Psoas muscle (tissue), 8 donors: ENCODE measurements around the gene GALE. TPM values are rescaled to one million over a fixed set of nuclear protein-coding genes. Genes with fewer than 3 reads are reported as not detected.
"Not testable (repeated sequence)": the region's sequence is repeated elsewhere in the genome, so short reads cannot be mapped to it uniquely, and the experiment has no call there.

Experiments
- ATAC-seq, 4 donors: fragments of 200-7000 bp; cut with Tn5 transposase; one replicate each; pipeline ENCODE4 v1.9.1; 2020; ENCODE audit warnings: moderate library complexity in 3 of 4, mild to moderate bottlenecking in 2 of 4
- DNase-seq, 2 donors: peaks; one replicate each; pipeline ENCODE4 v3.0.0-alpha.2; 2020
- H3K27ac ChIP-seq: fragments of 200-600 bp; one replicate; pipeline ENCODE4 v1.8.0; 2022
- H3K27me3 ChIP-seq, 3 donors: fragments of 200-600 bp in 1 of 3; one replicate each; pipeline versions ENCODE4 v1.6.1 to v1.8.0; 2013 to 2022; ENCODE audit warnings: low read length in 2 of 3, mild to moderate bottlenecking in 2 of 3, moderate library complexity in 1 of 3; ENCODE audit not compliant: insufficient read depth in 3 of 3
- H3K36me3 ChIP-seq, 2 donors: fragments of 200-600 bp in 1 of 2; one replicate each; pipeline versions ENCODE4 v1.6.1 to v1.8.0; 2013 to 2022; ENCODE audit warnings: low read depth in 1 of 2, mild to moderate bottlenecking in 1 of 2, moderate library complexity in 1 of 2; ENCODE audit not compliant: insufficient read depth in 1 of 2
- H3K4me1 ChIP-seq: fragments of 200-600 bp; one replicate; pipeline ENCODE4 v1.8.0; 2022
- H3K4me3 ChIP-seq: fragments of 200-600 bp; one replicate; pipeline ENCODE4 v1.8.0; 2022; ENCODE audit warnings: mild to moderate bottlenecking
- H3K9me3 ChIP-seq: fragments of 200-600 bp; one replicate; pipeline ENCODE4 v1.8.0; 2022
- WGBS, 3 donors: extraction: QIAGEN DNeasy Blood & Tissue Kit; methylation state at CpG; one replicate each; pipeline versions ENCODE4 v1.1.6 to v1.1.7; 2013; 5-methylcytosine and 5-hydroxymethylcytosine counted together
- intact Hi-C, 2 donors: fragments of 100-400 bp; cut with DNase I; formaldehyde crosslinking; loops; one replicate each; pipeline versions ENCODE4 v1.11.0 to v1.14.2; 2022
- polyA plus RNA-seq, 3 donors: library from polyadenylated mRNA; stranded (reverse); fragments of 200-250 nt; gene quantifications; one replicate each; pipeline ENCODE4 v1.2.3, GENCODE V29; 2013
- total RNA-seq, 4 donors: library from RNA; stranded (reverse); fragmentation: NEBNext Ultra II Directional in 2 of 4; extraction: Animal tissue kit (Norgen Biotek cat#: 25700) in 2 of 4; gene quantifications; one replicate each; pipeline versions ENCODE4 v1.2.1 to v1.2.4, GENCODE V29; 2021 to 2023
- TF ChIP-seq, protein P1 (sequence below): fragments of 200-600 bp; IDR thresholded peaks from one replicate; pipeline ENCODE4 v1.8.0; 2022; ENCODE audit warnings: antibody characterized with exemption
- donor health status: healthy with polysubstance abuse.
- donor health status: DM: no; HTN: no; CAD: no; lungs with moderate emphysema.
- donor health status: Bipolar disorder and iron deficiency.
- donor health status: healthy.
- donor health status: DM: yes; HTN: yes; CAD: no.
- donor health status: DM: no; HTN: no; CAD: no.
- donor health status: DM: no; HTN: no; CAD: no.
- donor health status: DM: yes; HTN: yes; CAD: no.

Gene GALE
- total and polyA plus RNA-seq, 7 donors: 6.4 to 69.9 (median 7.7) TPM

- WGBS, 3 donors: 76 to 85% (median 83%) methylated on average over 1 of the region's 1 CpG
- DNase-seq (no peak), ATAC-seq (no peak)
- H3K36me3 ChIP-seq: no peaks in the 10 kb centered on the region
- peaks cover 15% of the 10 kb centered on the region for H3K4me1 ChIP-seq
- no peaks in the 10 kb centered on the region for H3K27me3 ChIP-seq
- H3K27ac ChIP-seq: no peak overlapping the region
- no peaks in the 10 kb centered on the region for H3K9me3 ChIP-seq
- TF ChIP-seq, protein P1, sequence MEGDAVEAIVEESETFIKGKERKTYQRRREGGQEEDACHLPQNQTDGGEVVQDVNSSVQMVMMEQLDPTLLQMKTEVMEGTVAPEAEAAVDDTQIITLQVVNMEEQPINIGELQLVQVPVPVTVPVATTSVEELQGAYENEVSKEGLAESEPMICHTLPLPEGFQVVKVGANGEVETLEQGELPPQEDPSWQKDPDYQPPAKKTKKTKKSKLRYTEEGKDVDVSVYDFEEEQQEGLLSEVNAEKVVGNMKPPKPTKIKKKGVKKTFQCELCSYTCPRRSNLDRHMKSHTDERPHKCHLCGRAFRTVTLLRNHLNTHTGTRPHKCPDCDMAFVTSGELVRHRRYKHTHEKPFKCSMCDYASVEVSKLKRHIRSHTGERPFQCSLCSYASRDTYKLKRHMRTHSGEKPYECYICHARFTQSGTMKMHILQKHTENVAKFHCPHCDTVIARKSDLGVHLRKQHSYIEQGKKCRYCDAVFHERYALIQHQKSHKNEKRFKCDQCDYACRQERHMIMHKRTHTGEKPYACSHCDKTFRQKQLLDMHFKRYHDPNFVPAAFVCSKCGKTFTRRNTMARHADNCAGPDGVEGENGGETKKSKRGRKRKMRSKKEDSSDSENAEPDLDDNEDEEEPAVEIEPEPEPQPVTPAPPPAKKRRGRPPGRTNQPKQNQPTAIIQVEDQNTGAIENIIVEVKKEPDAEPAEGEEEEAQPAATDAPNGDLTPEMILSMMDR: no peak
- H3K4me3 ChIP-seq: no peak overlapping the region
- intact Hi-C loops: no loop called here
Measured at GRCh38 chr1:23827717-23828116, 27.2 kb upstream of the GALE start.

GRCh38 chr1:23826590-23826989 is 26.0 kb upstream of the GALE start:
- H3K4me3 ChIP-seq, ATAC-seq, H3K27me3 ChIP-seq, H3K9me3 ChIP-seq, H3K36me3 ChIP-seq, H3K27ac ChIP-seq, intact Hi-C loops, DNase-seq: not testable (repeated sequence)
- H3K4me1 ChIP-seq: peaks cover 15% of the 10 kb centered on the region
- WGBS, 3 donors: 96 to 97% (median 96%) methylated on average over 13 of the region's 13 CpGs

DNA sequence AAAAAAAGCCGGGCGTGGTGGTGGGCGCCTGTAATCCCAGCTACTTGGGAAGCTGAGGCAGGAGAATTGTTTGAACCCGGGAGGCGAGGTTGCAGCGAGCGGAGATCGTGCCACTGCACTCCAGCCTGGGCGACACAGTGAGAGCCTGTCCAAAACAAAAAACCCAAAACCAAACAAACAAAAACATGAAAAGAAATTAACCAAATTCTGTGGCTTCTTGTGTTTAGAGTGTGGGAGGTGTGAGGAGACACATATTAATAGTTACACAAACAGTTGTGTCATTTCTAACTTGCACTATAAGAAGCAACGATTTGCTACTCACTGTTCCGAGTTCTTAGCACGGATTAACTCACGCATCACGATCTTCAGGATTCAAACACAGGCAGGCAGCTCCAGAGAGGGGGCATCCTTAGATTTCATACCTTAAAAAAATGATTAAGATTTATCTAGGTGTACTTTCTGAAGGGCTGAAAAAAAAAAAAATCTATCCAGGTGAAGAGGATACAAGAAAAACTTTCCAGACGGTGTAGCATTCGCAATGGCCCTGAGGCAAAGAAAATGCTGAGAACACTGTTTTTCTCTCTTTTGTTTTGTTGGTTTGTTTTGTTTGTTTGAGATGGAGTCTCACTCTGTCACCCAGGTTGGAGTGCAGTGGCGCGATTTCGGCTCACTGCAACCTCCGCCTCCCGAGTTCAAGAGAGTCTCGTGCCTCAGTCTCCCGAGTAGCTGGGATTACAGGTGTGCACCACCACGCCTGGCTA is 25.4 kb upstream of the GALE start:
- WGBS, 3 donors: 56 to 66% (median 60%) methylated on average over 23 to 24 of the region's 24 CpGs
- Histone ChIP-seq H3K4me1 (peaks cover 15% of the 10 kb centered on the region), H3K4me3 (peak overlapping the region; percentile 93), H3K27me3 (no peaks in the 10 kb centered on the region), H3K27ac (peak overlapping the region; percentile 97), H3K36me3 (no peaks in the 10 kb centered on the region), H3K9me3 (no peaks in the 10 kb centered on the region)
- ATAC-seq (peak in 2 of 4 donors; percentile 16 to 20), DNase-seq (no peak)
- TF ChIP-seq, protein P1: no peak
- intact Hi-C loops: no loop called here

DNA sequence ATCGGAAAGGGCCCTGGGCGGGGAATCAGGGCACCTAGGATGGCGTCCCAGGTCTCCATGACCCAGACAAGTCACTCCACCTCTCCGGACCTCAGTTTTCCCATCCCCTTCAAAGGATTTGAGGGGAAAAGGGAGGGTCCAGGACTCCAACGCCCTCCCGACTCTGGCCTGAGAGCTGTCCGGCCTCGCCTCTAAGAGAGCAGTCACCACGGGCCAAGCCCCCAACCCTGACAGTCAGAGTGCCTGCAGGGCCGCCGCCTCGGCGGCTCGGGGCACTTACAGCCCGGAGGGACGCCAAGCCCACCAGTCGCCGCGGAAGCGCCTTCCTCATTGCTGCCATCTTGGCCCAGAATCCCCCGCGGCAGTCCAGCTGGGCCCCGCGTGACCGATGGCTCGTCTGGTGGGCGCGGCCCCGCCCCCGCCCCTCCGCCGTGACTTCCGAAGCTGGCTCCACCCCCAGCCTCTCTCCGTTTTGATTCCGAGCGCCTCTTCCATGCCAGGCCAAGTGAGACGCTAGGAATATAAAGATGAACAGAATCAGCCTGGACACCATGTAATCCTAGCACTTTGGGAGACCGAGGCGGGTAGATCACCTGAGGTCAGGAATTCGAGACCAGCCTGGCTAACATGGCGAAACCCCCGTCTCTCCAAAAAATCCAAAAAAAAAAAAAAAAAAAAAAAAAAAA is 24.7 kb upstream of the GALE start, which contains the start of gene HMGCL:
Gene HMGCL (minus strand): TSS at position 354 of the 686 bp plus-strand sequence. CDS start 14 bp downstream, at position 340.
- Histone ChIP-seq H3K27me3 (no peaks in the 10 kb centered on the region), H3K4me3 (peak within 1 kb of the TSS; percentile 93), H3K27ac (peak within 1 kb of the TSS; percentile 97), H3K4me1 (peaks cover 15% of the 10 kb centered on the region), H3K9me3 (no peaks in the 10 kb centered on the region), H3K36me3 (peaks cover 0 to 3% of the 10 kb centered on the region in 2 donors)
- WGBS, 3 donors: 0 to 1% (median 0%) methylated on average over 40 to 42 of the region's 42 CpGs
- ATAC-seq (peak; percentile 98 to 99 (median 98)), DNase-seq (peak; percentile 93 to 95)
- TF ChIP-seq, protein P1: no peak
- intact Hi-C loops: no loop called here

GRCh38 chr1:23824711-23825075 is 24.1 kb upstream of the GALE start:
- Histone ChIP-seq H3K4me3 (peak overlapping the region; percentile 93), H3K36me3 (peaks cover 0 to 8% of the 10 kb centered on the region in 2 donors), H3K27me3 (no peaks in the 10 kb centered on the region), H3K27ac (peak overlapping the region; percentile 97), H3K9me3 (no peaks in the 10 kb centered on the region), H3K4me1 (peaks cover 15% of the 10 kb centered on the region)
- TF ChIP-seq, protein P1: no peak
- ATAC-seq (peak in 2 of 4 donors; percentile 1 to 10), DNase-seq (no peak)
- WGBS, 3 donors: 0 to 2% (median 1%) methylated on average over 8 of the region's 8 CpGs
- intact Hi-C loops: no loop called here
